ENCODE data around the gene COBL.

COBL gene

DNA sequence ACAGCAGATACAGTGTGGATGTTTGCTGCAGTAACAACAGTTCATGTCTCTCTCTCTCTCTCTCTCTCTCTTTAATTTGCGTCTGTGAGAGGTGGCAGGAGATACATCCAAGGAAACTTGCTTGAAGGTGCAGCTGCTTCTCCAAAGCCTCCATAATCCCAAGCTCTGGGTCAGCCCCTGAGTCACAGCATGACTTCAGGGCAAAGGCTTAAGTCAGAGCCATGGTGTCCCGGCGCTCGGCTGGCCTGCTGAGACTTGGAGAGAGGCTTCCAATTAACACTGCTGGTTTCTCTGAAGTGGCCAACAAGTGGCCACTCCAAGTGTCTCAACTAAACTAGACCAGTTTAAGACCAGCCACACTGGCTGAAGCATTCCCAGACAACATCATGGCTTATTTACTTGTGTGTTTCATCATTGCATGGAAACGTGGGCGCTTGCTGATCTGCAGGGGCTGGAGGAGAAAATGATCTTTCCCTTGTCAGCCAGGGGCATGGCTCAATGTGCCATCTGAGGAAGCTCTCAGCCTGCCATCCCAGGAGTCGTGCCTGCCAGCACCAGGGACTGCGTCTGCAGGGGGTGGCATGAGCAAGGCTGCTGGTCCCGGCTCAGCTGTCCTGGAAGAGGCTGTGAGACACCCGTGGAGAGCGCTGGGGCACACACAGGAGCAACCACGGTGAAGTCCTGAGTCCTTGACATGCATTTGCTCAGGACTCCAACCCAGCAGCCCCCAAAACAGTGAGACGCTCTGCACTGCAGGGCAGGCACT lies 254.2 kb downstream of the COBL start:
- Histone ChIP-seq H3K79me1 (ENCODE audit: low read depth, low read length) (no peaks in the 10 kb centered on the region), H3K18ac (ENCODE audit: low read length) (peak overlapping the region; percentile 72), H3K14ac (ENCODE audit: low read length) (peak overlapping the region; percentile 73), H3K23ac (ENCODE audit: low read depth, low read length, poor library complexity) (peak overlapping the region; percentile 52), H3K27ac (replicated peaks; ENCODE audit: low read length) (no peak overlapping the region), H3K9ac (ENCODE audit: low read depth, low read length, poor library complexity) (peak overlapping the region; percentile 56), H3K27me3 (ENCODE audit: control insufficient read depth in 3 of 3, insufficient read depth in 3 of 3, low read depth in 1 of 3, low read length in 3 of 3) (no peaks in the 10 kb centered on the region), H3K36me3 (replicated peaks in 1 of 2; ENCODE audit: control insufficient read depth in 2 of 2, insufficient read depth in 2 of 2, low read length in 2 of 2) (no peaks in the 10 kb centered on the region), H4K8ac (ENCODE audit: low read depth, low read length) (no peak overlapping the region), H4K91ac (ENCODE audit: low read depth, low read length, poor library complexity) (no peak overlapping the region), H3K4ac (ENCODE audit: low read length) (no peak overlapping the region), H2AFZ (ENCODE audit: low read length) (no peak overlapping the region), H2BK15ac (ENCODE audit: low read length) (peak overlapping the region; percentile 35), H2BK120ac (ENCODE audit: low read depth, low read length) (no peak overlapping the region), H3K4me2 (ENCODE audit: insufficient read depth, low read length, poor library complexity, severe bottlenecking) (no peak overlapping the region), H3K4me1 (ENCODE audit: control insufficient read depth in 2 of 2, insufficient read depth in 1 of 2, low read depth in 1 of 2, low read length in 2 of 2) (peaks cover 0 to 4% of the 10 kb centered on the region in 2 donors), H3K4me3 (ENCODE audit: low read length in 2 of 2) (no peak overlapping the region), H2BK5ac (ENCODE audit: low read length) (no peak overlapping the region), H2AK5ac (ENCODE audit: low read depth, low read length) (no peak overlapping the region), H2BK12ac (ENCODE audit: low read length) (no peak overlapping the region), H3K9me3 (replicated peaks in 1 of 2; ENCODE audit: control insufficient read depth in 2 of 2, insufficient read depth in 1 of 2, low read depth in 1 of 2, low read length in 2 of 2) (no peaks in the 10 kb centered on the region)
- DNase-seq (ENCODE audit: low spot score) = no peak
- WGBS, 2 donors (ENCODE audit: extremely low coverage in 2 of 2, insufficient read length in 2 of 2, insufficient replicate concordance in 1 of 2) = no CpG with 5 or more reads among the region's 13 CpGs

DNA sequence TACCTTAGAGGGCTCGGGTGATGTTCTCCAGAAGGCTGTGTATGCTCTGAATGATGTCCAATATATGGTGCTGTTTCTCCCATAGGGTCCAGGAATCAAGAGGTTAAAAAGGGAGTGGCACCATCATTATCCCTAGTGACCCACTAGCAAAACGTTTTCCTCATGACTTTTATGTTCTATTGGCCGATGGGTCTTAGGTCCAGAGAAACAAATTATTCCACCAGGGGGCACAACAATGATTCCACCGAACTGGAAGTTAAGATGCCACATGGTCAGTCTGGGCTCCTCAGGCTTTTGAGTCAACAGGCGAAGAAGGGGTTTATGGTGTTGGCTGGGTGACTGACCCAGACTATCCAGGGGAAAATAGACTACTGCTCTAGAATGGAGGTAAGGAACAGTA lies 256.1 kb downstream of the COBL start:
- DNase-seq (ENCODE audit: low spot score) = no peak
- no peak overlapping the region for H3K4me2 ChIP-seq (ENCODE audit: insufficient read depth, low read length, poor library complexity, severe bottlenecking)
- no peak overlapping the region for H3K18ac ChIP-seq (ENCODE audit: low read length)
- no peak overlapping the region for H2BK120ac ChIP-seq (ENCODE audit: low read depth, low read length)
- H3K27me3 ChIP-seq (ENCODE audit: control insufficient read depth in 3 of 3, insufficient read depth in 3 of 3, low read depth in 1 of 3, low read length in 3 of 3) = no peaks in the 10 kb centered on the region
- no peaks in the 10 kb centered on the region for H3K36me3 ChIP-seq (replicated peaks in 1 of 2; ENCODE audit: control insufficient read depth in 2 of 2, insufficient read depth in 2 of 2, low read length in 2 of 2)
- WGBS, 2 donors (ENCODE audit: extremely low coverage in 2 of 2, insufficient read length in 2 of 2, insufficient replicate concordance in 1 of 2) = no CpG with 5 or more reads among the region's 5 CpGs
- no peak overlapping the region for H3K4ac ChIP-seq (ENCODE audit: low read length)
- H3K9me3 ChIP-seq (replicated peaks in 1 of 2; ENCODE audit: control insufficient read depth in 2 of 2, insufficient read depth in 1 of 2, low read depth in 1 of 2, low read length in 2 of 2) = no peaks in the 10 kb centered on the region
- H2BK12ac ChIP-seq (ENCODE audit: low read length) = no peak overlapping the region
- H3K27ac ChIP-seq (replicated peaks; ENCODE audit: low read length) = no peak overlapping the region
- H3K14ac ChIP-seq (ENCODE audit: low read length) = no peak overlapping the region
- H2AFZ ChIP-seq (ENCODE audit: low read length) = no peak overlapping the region
- H3K79me1 ChIP-seq (ENCODE audit: low read depth, low read length) = no peaks in the 10 kb centered on the region
- no peak overlapping the region for H2BK15ac ChIP-seq (ENCODE audit: low read length)
- H3K4me3 ChIP-seq (ENCODE audit: low read length in 2 of 2) = no peak overlapping the region
- no peak overlapping the region for H4K8ac ChIP-seq (ENCODE audit: low read depth, low read length)
- no peak overlapping the region for H2AK5ac ChIP-seq (ENCODE audit: low read depth, low read length)
- H3K9ac ChIP-seq (ENCODE audit: low read depth, low read length, poor library complexity) = no peak overlapping the region
- no peak overlapping the region for H2BK5ac ChIP-seq (ENCODE audit: low read length)
- no peak overlapping the region for H3K23ac ChIP-seq (ENCODE audit: low read depth, low read length, poor library complexity)
- H4K91ac ChIP-seq (ENCODE audit: low read depth, low read length, poor library complexity) = no peak overlapping the region
- H3K4me1 ChIP-seq (ENCODE audit: control insufficient read depth in 2 of 2, insufficient read depth in 1 of 2, low read depth in 1 of 2, low read length in 2 of 2) = peaks cover 0 to 4% of the 10 kb centered on the region in 2 donors

DNA sequence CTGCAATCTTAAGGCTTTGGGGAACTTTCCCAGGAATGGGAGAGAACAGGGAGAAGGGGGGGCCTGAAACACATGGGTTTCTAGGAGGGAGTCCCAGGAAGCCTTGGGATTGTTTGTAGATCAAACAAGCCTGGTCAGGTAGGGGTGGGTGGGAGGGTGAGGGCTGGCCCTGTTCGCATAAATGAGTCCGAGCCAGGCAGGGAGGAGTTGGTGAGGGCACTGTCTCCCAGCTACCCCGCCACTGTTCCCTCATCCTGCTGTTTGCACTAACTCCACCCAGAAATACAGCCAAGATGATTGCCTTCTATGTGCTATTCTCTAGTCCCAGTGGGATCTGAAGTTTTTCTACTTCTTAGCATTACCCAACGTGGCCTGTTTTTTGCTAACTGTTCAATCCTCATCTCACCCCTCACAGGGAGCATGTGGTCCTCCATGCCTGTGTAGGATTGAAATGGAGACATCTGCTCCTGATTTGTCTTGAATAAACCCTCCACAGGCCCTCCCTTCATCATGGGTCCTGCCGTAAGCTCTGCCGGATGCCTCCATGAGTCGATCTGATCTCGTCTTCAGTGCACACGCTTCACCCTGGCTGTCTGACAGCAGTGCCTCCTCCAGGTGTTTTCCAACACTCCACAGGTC lies 257.0 kb downstream of the COBL start:
- no CpG with 5 or more reads among the region's 9 CpGs for WGBS, 2 donors (ENCODE audit: extremely low coverage in 2 of 2, insufficient read length in 2 of 2, insufficient replicate concordance in 1 of 2)
- Histone ChIP-seq H3K79me1 (ENCODE audit: low read depth, low read length) (no peaks in the 10 kb centered on the region), H3K14ac (ENCODE audit: low read length) (no peak overlapping the region), H3K36me3 (replicated peaks in 1 of 2; ENCODE audit: control insufficient read depth in 2 of 2, insufficient read depth in 2 of 2, low read length in 2 of 2) (no peaks in the 10 kb centered on the region), H4K8ac (ENCODE audit: low read depth, low read length) (no peak overlapping the region), H3K9ac (ENCODE audit: low read depth, low read length, poor library complexity) (no peak overlapping the region), H3K23ac (ENCODE audit: low read depth, low read length, poor library complexity) (no peak overlapping the region), H2AFZ (ENCODE audit: low read length) (no peak overlapping the region), H2AK5ac (ENCODE audit: low read depth, low read length) (no peak overlapping the region), H2BK12ac (ENCODE audit: low read length) (no peak overlapping the region), H4K91ac (ENCODE audit: low read depth, low read length, poor library complexity) (no peak overlapping the region), H2BK15ac (ENCODE audit: low read length) (no peak overlapping the region), H3K4me1 (ENCODE audit: control insufficient read depth in 2 of 2, insufficient read depth in 1 of 2, low read depth in 1 of 2, low read length in 2 of 2) (peaks cover 0 to 4% of the 10 kb centered on the region in 2 donors), H3K27me3 (ENCODE audit: control insufficient read depth in 3 of 3, insufficient read depth in 3 of 3, low read depth in 1 of 3, low read length in 3 of 3) (no peaks in the 10 kb centered on the region), H2BK5ac (ENCODE audit: low read length) (no peak overlapping the region), H3K18ac (ENCODE audit: low read length) (no peak overlapping the region), H3K9me3 (replicated peaks in 1 of 2; ENCODE audit: control insufficient read depth in 2 of 2, insufficient read depth in 1 of 2, low read depth in 1 of 2, low read length in 2 of 2) (no peaks in the 10 kb centered on the region), H3K27ac (replicated peaks; ENCODE audit: low read length) (no peak overlapping the region), H3K4me3 (ENCODE audit: low read length in 2 of 2) (no peak overlapping the region), H3K4ac (ENCODE audit: low read length) (no peak overlapping the region), H2BK120ac (ENCODE audit: low read depth, low read length) (no peak overlapping the region), H3K4me2 (ENCODE audit: insufficient read depth, low read length, poor library complexity, severe bottlenecking) (no peak overlapping the region)
- DNase-seq (ENCODE audit: low spot score) = no peak

DNA sequence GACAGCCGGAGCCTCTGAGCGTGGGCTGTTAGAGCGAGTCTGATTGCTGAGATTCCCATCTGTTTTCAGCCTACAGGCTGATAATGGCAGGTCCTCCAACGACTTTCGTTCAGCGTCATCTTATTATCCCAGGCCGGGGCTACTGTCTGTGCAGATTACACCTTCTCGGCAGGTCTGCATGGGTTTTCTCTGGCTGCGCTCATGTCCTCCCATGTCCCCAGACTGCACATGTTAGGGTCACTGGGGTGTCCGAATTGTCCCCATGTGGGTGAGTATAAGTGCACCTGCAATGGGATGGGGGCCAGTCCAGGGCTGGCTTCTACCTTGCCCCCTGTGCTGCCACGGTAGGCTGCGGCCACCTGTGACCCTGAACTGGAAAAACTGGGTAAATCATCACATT lies 257.8 kb downstream of the COBL start:
- H3K79me1 ChIP-seq (ENCODE audit: low read depth, low read length) = no peaks in the 10 kb centered on the region
- no peak overlapping the region for H4K91ac ChIP-seq (ENCODE audit: low read depth, low read length, poor library complexity)
- no peak overlapping the region for H3K4ac ChIP-seq (ENCODE audit: low read length)
- no CpG with 5 or more reads among the region's 12 CpGs for WGBS, 2 donors (ENCODE audit: extremely low coverage in 2 of 2, insufficient read length in 2 of 2, insufficient replicate concordance in 1 of 2)
- H4K8ac ChIP-seq (ENCODE audit: low read depth, low read length) = no peak overlapping the region
- H3K27ac ChIP-seq (replicated peaks; ENCODE audit: low read length) = no peak overlapping the region
- H3K9ac ChIP-seq (ENCODE audit: low read depth, low read length, poor library complexity) = no peak overlapping the region
- H3K36me3 ChIP-seq (replicated peaks in 1 of 2; ENCODE audit: control insufficient read depth in 2 of 2, insufficient read depth in 2 of 2, low read length in 2 of 2) = no peaks in the 10 kb centered on the region
- no peak overlapping the region for H2BK120ac ChIP-seq (ENCODE audit: low read depth, low read length)
- H3K4me1 ChIP-seq (ENCODE audit: control insufficient read depth in 2 of 2, insufficient read depth in 1 of 2, low read depth in 1 of 2, low read length in 2 of 2) = peaks cover 0 to 4% of the 10 kb centered on the region in 2 donors
- no peak overlapping the region for H3K18ac ChIP-seq (ENCODE audit: low read length)
- H3K9me3 ChIP-seq (replicated peaks in 1 of 2; ENCODE audit: control insufficient read depth in 2 of 2, insufficient read depth in 1 of 2, low read depth in 1 of 2, low read length in 2 of 2) = no peaks in the 10 kb centered on the region
- H3K4me3 ChIP-seq (ENCODE audit: low read length in 2 of 2) = no peak overlapping the region
- no peak for DNase-seq (ENCODE audit: low spot score)
- no peak overlapping the region for H2AK5ac ChIP-seq (ENCODE audit: low read depth, low read length)
- no peak overlapping the region for H2BK15ac ChIP-seq (ENCODE audit: low read length)
- H3K23ac ChIP-seq (ENCODE audit: low read depth, low read length, poor library complexity) = no peak overlapping the region
- H3K14ac ChIP-seq (ENCODE audit: low read length) = no peak overlapping the region
- H3K27me3 ChIP-seq (ENCODE audit: control insufficient read depth in 3 of 3, insufficient read depth in 3 of 3, low read depth in 1 of 3, low read length in 3 of 3) = no peaks in the 10 kb centered on the region
- H2BK12ac ChIP-seq (ENCODE audit: low read length) = no peak overlapping the region
- H2BK5ac ChIP-seq (ENCODE audit: low read length) = no peak overlapping the region
- no peak overlapping the region for H3K4me2 ChIP-seq (ENCODE audit: insufficient read depth, low read length, poor library complexity, severe bottlenecking)
- H2AFZ ChIP-seq (ENCODE audit: low read length) = no peak overlapping the region
